HPDE6-E6E7 (cell line): Measurements from ENCODE around the gene ZNF496.
"Not testable (repeated sequence)": the region's sequence is repeated elsewhere in the genome, so short reads cannot be mapped to it uniquely, and the experiment has no call there.

ENCODE experiments used
- DNase-seq: peaks from one replicate; pipeline ENCODE4 v3.0.0; 2011; ENCODE audit warnings: missing footprints; ENCODE audit errors: extremely low spot score

Gene ZNF496

DNA sequence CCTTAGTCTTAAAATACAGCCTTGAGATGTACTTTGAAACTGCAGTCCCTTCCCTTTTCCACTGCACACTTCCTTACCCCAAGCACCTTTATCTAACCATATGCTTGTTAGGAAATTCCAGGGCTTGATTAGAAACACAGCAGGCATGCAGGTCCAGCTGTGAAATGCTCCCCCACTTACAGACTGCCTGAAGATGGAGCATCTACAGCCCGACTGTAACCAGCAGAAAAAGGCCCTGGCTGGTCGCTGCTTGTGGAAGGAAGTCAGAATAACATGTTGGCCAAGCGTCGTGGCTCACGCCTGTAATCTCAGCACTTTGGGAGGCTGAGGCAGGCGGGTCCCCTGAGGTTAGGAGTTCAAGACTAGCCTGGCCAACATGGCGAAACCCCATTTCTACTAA is 38.6 kb downstream of the ZNF496 start:
- DNase-seq = no peak

- DNase-seq = no peak
These were observed 39.7 kb downstream of the ZNF496 start for GRCh38 chr1:247291833-247292561.

GRCh38 chr1:247291161-247291560 is 40.5 kb downstream of the ZNF496 start:
- no peak for DNase-seq

DNA sequence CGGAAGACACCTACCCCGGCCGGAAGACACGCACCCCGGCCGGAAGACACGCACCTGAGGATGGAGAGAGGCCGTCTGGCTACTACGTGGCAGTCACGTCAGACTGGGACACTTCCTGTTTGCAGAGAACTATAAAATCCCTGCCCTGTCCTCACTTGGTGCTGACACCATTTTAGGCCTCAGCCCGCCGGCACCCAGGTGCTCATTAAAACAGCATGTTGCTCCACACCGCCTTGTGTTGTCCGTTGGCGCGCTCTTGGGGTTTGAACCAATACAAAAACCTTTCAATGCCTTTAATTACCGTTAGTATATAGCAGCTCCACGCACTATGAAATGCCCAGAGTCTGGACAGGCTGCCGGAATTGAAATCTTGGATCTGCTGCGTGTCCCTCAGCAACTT is 41.1 kb downstream of the ZNF496 start:
- no peak for DNase-seq

GRCh38 chr1:247289274-247289892 is 42.3 kb downstream of the ZNF496 start:
- not testable (repeated sequence) for DNase-seq

GRCh38 chr1:247288341-247288740 is 43.3 kb downstream of the ZNF496 start:
- no peak for DNase-seq

- no peak for DNase-seq
These were observed 44.2 kb downstream of the ZNF496 start for GRCh38 chr1:247287460-247287859.

DNA sequence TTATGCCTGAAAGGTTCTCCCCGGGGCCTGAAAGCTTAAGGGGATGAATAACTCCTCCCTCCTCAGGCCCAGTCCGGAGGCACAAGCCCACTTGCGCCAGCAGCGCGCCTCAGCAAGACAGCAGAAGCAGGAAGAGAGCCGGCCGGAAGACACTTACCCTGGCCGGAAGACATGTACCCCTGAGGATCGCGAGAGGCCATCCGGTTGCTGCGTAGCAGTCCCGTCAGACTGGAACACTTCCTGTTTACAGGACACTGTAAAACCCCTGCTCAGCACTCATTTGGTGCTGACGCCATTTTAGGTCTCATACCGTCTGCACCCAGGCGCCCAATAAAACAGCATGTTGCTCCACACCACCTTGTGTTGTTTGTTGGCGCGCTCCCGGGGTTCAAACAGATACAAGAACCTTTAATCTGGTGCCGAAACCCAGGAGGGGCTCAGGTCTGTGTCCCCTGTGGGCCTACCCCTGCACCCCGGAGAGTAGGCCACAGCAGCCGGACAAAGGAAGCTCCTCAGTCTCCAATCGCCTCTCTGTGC is 45.5 kb downstream of the ZNF496 start:
- no peak for DNase-seq

GRCh38 chr1:247281001-247281574 is 50.6 kb downstream of the ZNF496 start:
- DNase-seq = no peak

- no peak for DNase-seq
These were observed 54.5 kb downstream of the ZNF496 start for GRCh38 chr1:247277191-247277590.

- DNase-seq = no peak
These were observed 56.9 kb downstream of the ZNF496 start for GRCh38 chr1:247274605-247275256.

DNA sequence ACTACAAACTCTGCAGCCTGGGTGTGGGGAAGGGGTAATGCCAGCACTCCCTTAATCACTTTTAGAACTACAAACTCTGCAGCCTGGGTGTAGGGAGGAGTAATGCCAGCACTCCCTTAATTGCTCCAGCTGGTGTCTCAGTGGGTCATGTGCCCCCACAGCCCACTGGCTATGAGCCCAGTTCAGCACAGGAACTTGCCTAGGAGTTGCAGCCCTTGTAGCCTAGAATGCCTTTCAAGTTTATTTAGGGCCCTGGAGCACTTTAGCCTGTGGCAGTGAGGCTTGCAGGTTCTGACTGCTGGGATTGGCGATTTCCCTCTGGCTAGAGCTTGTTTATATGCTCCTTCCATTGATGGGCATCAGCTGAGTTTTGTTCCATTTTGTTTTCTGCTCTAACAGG is 58.7 kb downstream of the ZNF496 start:
- DNase-seq = no peak

GRCh38 chr1:247270003-247270402 is 61.7 kb downstream of the ZNF496 start:
- DNase-seq = no peak

GRCh38 chr1:247269133-247269532 is 62.5 kb downstream of the ZNF496 start:
- no peak for DNase-seq

GRCh38 chr1:247268390-247269045 is 63.1 kb downstream of the ZNF496 start:
- DNase-seq = no peak

GRCh38 chr1:247266053-247266452 is 65.6 kb downstream of the ZNF496 start:
- DNase-seq = no peak

- DNase-seq = not testable (repeated sequence)
These were observed 75.9 kb downstream of the ZNF496 start, which contains the start of gene VN1R5 for GRCh38 chr1:247255772-247256171. Gene VN1R5, plus strand, starts transcription at chr1:247256072.

DNA sequence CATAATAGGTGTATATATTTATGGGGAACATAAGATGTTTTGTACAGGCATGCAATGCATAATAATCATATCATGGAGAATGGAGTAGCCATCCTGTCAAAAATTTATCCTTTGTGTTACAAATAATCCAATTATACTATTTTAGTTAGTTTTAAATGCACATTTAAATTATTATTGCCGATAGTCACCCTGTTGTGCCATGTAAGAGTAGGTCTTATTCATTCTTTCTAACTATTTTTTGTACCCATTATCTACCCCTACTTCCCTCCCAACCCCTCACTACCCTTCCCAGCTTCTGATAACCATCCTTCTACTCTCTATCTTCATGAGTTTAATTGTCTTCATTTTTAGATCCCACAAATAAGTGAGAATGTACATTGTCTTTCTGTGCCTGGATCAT is 84.1 kb downstream of the ZNF496 start:
- DNase-seq = no peak
